Esophagus squamous epithelium (tissue), 4 donors: ENCODE results near the gene GOLGA6D.
"Not testable (repeated sequence)": the region's sequence is repeated elsewhere in the genome, so short reads cannot be mapped to it uniquely, and the experiment has no call there.

Source experiments
- CTCF ChIP-seq, 6 experiments: fragments of 450-650 bp in 4 of 6; fragments of 200-600 bp in 2 of 6; sonication (generic) in 2 of 6; IDR thresholded peaks; one replicate each; pipeline ENCODE4 v1.5.1; 2016 to 2019; ENCODE audit warnings: antibody characterized with exemption in 6 of 6, mild to moderate bottlenecking in 4 of 6, moderate library complexity in 4 of 6
- POLR2A ChIP-seq, 4 donors: fragments of 450-650 bp; IDR thresholded peaks; one replicate each; pipeline ENCODE4 v1.6.1; 2017; ENCODE audit warnings: antibody characterized with exemption in 4 of 4, mild to moderate bottlenecking in 4 of 4, moderate library complexity in 3 of 4

- not testable (repeated sequence) for TF ChIP-seq POLR2A, CTCF (IDR thresholded peaks at IDR 0.05)
These were observed 51.2 kb downstream of the GOLGA6D start for GRCh38 chr15:75333654-75334419.
